Measurements from ENCODE around the gene TMEM44.
"Not testable (repeated sequence)": the region's sequence is repeated elsewhere in the genome, so short reads cannot be mapped to it uniquely, and the experiment has no call there.

The TMEM44 gene

GRCh38 chr3:194610689-194611088 is 22.5 kb downstream of the TMEM44 start:
- no peak for DNase-seq (ENCODE audit: low spot score)

- no peak for DNase-seq (ENCODE audit: low spot score)
Observed at GRCh38 chr3:194609601-194610000, 23.6 kb downstream of the TMEM44 start.

DNA sequence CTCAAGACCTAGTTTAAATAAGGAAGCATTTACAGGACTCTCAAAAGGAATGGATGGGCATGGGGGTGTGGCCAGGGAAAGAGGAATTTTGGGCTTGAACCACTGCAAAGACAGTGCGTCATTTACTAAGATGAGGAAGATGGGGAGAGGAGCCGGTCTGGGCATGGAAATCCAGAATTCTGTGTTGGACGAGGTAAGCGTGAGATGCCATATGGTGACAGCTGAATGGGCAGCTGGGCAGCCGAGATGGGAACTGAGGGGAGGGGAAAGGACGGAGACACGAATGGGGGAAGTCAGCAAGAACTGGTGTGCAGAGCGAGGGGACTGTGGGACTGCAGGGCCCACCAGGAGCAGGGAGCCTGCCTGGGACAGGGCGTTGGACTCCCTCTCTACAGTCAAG is 24.2 kb downstream of the TMEM44 start:
- no peak for DNase-seq (ENCODE audit: low spot score)

DNA sequence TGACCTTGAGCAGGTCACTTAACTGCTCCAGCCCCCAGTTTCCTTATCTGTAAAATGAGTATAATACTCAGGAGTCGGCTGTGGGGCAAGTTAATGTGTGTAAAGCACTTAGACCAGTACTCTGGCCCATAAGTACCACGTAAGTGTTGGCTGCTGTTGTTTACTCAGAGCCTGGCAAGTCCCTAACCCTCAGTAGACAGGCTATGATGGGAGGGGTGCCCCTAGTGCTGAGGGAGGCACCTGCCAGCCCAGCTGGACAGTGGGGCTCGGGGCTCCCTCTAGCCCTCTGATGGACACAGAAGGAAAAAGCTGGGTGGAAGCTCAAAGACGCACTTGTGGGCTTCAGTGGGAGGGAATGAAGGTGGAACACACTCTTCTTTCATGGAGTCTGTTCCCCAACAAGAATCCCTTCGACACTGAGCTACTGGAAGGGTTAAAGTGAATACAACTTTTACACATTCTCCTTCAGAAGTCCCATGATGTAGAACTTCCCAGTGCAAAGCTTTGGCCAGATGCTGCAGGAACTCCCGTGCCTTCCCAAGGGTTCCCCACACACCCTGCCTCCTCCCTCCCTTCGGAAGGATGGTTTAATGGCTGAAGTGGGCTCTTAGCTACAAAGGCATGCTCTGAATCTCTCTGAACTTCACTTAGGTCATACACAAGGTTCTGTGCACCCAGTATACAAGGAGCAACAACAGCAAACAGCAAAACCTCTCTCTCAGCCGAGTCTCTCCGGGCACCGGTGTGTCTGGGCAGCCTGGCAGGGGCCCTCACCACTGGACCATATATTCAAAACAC is 25.4 kb downstream of the TMEM44 start:
- no peak for DNase-seq (ENCODE audit: low spot score)

GRCh38 chr3:194606941-194607340 is 26.3 kb downstream of the TMEM44 start:
- DNase-seq (ENCODE audit: low spot score): no peak

DNA sequence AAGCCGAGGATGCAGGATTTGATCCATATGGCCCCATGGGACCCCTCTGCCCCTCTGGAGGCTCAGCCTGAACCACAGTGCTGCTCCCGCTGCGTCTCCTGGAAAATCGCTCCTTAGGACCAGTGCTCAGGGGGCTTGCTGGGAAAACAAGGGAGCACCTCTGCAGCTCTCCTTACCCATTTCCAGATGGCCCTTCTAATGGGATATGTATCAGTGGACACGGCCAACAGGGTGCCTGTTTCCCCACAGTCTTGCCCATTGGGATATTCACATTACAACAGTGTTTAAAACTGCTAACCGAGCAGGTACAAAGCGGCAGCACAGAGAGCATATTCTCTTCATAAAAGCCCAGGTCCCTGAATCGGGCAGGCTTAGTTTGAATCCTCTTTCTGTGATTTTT is 27.1 kb downstream of the TMEM44 start:
- DNase-seq (ENCODE audit: low spot score): no peak

DNA sequence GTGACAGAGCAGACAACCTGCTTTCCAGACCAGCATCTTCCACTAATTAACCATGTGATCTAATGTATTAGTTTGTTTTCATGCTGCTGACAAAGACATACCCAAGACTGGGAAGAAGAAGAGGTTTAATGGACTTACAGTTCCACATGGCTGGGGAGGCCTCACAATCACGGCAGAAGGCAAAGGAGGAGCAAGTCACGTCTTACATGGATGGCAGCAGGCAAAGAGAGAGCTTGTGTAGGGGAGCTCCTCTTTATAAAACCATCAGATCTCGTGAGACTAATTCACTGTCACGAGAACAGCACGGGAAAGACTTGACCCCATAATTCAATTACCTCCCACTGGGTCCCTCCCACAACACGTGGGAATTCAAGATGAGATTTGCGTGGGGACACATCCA is 27.9 kb downstream of the TMEM44 start:
- DNase-seq (ENCODE audit: low spot score): not testable (repeated sequence)

DNA sequence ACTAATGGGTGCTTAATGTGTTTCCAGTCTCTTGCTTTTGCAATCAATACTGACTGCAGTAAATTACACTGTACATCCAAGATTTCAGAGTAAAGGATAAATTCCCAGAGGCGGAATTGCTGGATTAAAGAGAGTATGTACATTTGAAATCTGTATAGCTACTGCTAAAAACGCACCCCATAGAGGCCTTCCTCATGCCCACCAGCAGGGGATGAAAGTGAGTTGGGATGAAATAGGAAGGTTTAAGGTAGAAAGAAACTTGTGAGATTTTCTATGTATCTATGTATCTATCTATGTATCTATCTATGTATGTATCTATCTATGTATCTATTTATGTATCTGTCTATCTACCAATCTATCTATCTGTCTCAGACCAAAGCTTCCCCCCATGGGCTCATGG is 28.4 kb downstream of the TMEM44 start:
- no peak for DNase-seq (ENCODE audit: low spot score)

DNA sequence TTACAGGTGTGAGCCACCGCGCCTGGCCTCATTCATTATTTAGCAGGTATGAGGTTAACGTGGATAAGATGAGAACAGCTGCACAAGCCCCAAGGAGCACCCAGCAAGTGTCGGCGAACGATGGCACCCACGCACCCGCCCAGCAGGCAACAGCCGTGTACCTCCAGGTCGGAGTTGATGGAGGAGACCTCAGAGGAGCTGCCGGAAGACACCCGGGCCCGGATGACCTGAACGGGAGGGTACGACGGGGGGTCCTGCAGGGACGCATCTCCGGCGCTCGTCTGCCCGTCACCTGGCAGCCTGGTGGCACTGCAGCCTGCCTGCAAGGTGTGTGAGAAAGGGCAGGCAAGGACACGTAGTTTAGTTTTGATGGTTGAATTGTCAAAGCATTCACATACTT is 29.1 kb downstream of the TMEM44 start:
- DNase-seq (ENCODE audit: low spot score): no peak

GRCh38 chr3:194602669-194603171 is 30.5 kb downstream of the TMEM44 start:
- DNase-seq (ENCODE audit: low spot score): no peak

DNA sequence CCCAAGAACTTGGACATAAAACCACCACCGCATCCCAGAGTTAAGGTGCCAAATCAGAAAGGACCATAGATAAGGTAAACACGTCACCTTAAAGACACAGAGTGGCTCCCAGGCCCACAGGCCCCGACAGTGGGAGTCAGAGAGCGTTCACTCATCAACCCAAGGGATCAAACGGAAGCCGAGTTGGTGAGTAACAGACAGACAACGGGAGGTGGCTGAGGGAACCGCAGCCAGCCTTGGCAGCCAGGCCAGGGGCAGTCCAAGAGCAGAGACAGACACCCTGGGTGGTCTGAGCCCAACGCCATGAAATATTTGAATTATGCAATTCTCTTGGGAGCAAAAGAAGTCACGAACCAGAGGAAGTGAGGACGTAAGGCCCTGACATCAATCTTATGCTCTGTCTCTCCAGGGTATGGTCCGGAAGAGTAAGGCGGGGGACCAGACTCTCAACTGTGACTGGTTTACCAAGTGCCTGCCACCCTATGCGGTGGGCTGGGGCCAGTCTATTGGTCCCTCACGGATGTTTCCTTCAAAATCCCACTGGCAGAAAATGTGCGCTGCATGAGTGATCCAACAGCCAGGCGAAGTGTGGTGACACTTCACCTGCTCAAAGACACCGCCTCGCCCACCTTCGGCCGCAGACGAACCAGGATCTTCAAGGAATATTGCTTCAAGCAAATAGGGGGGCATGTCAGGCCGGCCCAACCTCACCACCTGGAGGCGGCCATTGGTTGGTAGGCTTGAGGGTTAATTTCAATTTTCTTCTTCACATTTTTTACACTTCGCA is 34.3 kb downstream of the TMEM44 start:
- no peak for DNase-seq (ENCODE audit: low spot score)

- DNase-seq (ENCODE audit: low spot score): no peak
Observed at GRCh38 chr3:194596906-194597305, 36.3 kb downstream of the TMEM44 start.

DNA sequence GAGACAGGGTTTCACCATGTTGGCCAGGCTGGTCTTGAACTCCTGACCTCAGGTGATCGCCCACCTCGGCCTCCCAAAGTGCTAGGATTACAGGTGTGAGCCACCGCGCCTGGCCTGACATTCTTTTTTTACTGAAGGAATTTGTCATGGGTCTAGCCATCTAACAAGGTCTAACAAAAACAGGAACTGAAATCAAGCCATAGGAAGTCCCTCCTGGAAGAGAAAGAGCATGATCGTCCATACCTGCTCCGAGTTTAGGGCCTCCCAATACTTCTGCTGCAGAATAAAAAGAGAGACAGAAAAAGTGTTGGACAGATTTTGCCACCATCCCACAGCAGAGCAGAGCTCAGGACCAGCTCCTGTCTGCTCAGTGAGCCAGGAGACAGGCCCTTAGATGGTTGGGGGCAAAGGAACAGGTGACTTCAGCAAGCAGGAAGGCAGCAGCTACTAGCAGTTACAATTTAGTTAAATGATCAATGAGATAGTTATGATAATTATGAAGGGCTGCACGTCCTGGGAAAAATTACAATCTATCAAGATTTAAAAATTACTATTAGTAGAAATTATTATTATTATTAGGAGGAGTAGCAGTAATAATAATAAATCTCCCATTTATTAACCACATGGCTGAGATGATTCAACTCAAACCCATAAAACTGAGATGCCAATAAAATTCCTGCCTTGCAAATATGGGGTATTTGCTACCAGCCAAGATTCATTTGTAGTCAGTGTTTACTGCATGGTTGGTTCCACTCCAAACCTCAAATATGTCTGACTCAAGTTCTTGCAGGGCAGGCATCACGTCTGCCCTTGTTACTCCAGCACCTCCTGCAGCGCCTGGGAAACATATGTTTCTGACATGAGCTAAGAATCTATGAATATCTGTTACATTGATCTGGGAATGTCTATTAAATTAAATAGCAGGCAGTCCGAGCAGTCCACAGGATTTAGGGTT is 40.1 kb downstream of the TMEM44 start:
- DNase-seq (ENCODE audit: low spot score): peak; percentile 98

GRCh38 chr3:194588741-194589140 is 44.5 kb downstream of the TMEM44 start:
- DNase-seq (ENCODE audit: low spot score): no peak

DNA sequence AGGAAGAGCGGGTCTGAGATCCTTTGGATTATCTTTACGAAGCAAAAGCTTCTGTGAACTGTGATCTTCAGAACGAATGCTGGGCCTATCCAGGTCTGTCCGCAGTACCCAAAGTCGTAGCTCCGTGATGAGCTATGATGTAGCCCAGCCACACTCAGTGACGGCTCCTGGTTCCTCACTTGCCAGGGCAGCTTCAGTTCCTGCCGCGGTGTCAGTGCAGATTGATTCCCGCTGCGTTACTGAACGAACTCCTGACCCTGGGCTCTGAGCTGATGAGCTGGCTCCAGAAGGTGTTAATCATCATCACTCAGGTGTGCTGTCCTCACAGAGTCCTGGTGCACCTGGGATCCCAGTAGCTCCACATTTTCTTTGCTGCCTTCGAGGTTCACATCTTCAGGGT is 45.0 kb downstream of the TMEM44 start:
- DNase-seq (ENCODE audit: low spot score): no peak

GRCh38 chr3:194587438-194587931 is 45.7 kb downstream of the TMEM44 start:
- DNase-seq (ENCODE audit: low spot score): no peak

DNA sequence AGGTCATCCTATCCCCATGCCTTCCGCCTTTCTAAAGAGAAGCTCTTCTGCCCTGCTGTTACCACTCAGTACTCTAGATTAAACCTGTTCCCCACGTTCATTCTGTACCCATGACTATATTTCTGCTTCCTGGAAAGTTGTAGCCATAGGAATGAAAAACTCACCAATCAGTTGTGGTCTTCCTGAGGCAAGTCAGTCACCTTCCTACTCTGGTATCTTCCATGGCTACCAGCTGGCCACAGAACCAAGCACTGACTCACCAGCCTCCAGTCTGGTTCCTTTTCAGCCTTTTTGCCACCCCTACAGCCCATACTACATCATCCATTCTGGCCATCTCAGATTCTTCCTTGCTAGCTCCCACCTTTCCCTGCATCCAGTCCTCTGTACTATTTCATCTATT is 46.4 kb downstream of the TMEM44 start:
- peak; percentile 62 for DNase-seq (ENCODE audit: low spot score)

DNA sequence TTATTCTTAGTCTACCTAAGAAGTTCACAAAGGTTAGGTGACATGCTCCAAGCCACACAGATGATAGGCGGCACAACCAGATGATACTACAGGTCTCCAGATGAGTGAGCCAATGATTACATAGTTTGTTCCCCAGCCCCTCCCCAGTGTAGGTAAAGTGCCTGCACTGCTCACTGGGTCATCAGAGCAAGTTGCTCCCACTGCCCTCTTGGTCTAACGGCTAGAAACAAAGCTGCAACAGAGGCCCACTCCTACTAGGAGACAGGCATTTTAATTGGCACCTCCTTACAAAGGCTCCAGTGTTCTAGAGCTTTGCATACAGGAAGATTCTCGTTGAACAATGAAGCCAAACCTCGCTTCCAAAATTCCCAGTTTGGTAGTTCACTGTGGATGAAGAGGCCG is 47.3 kb downstream of the TMEM44 start:
- DNase-seq (ENCODE audit: low spot score): no peak

- DNase-seq (ENCODE audit: low spot score): peak; percentile 89
Observed at GRCh38 chr3:194584866-194585265, 48.4 kb downstream of the TMEM44 start.

DNA sequence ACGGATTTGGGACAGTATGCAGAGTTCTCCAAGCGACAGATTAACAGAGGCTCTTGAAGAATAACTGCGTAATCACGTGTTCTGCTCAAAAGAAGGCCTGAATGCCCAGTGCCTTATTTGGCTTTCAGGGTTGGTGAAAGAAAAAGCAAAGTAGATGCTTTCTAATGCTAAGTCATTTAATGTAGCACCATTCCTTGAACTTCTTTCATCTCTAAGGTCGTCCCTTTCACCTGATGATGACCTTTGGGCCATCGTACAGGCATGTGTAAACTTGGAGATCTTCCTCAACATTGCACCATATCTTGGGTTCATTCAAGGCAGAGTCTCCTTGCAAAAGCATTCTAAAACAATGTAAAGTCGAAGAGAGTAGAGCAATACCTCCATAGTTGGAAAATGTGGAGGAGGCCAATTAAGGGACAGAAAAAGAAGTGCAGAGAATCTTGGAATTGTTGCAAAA is 48.9 kb downstream of the TMEM44 start:
- no peak for DNase-seq (ENCODE audit: low spot score)

GRCh38 chr3:194582196-194582905 is 50.9 kb downstream of the TMEM44 start:
- DNase-seq (ENCODE audit: low spot score): no peak

Data from RKO (cell line).